K562 (cell line): Measurements from ENCODE around the gene PYY. TPM values are rescaled to one million over a fixed set of nuclear protein-coding genes. Genes with fewer than 3 reads are reported as not detected.

Source experiments
- ATAC-seq: fragments of 200-7000 bp; cut with Tn5 transposase; 3 replicates; pipeline ENCODE4 v1.9.1; 2020; ENCODE audit warnings: moderate library complexity
- BruUV-seq: library from RNA; stranded (reverse); fragments of 400-500 nt; replicated peaks from 2 replicates; lab custom pipeline; 2021; lab: Mats Ljungman, UMichigan
- CTCF ChIA-PET: fragments of 300-600 bp; formaldehyde crosslinking; extraction: SDS; loops from one replicate; lab custom pipeline; 2021; ENCODE audit warnings: low intra/inter-chr PET ratio; lab: Yijun Ruan, JAX
- POLR2A ChIA-PET: fragments of 300-600, 350-650 bp; sonication (Branson Sonifier 250); formaldehyde crosslinking; extraction: SDS; loops from one replicate; lab custom pipeline; 2021; ENCODE audit warnings: antibody characterized with exemption, inconsistent platforms; lab: Yijun Ruan, JAX
- DNase-seq, 4 experiments: peaks; one replicate each; pipeline versions ENCODE4 v3.0.0 to v3.0.0-alpha.2; 2011 to 2018; ENCODE audit warnings: low spot score in 3 of 4, mixed read lengths in 3 of 4; ENCODE audit errors: extremely low read depth in 1 of 4
- FAIRE-seq: peaks from 2 replicates; lab custom pipeline; 2011; peaks lifted over from hg19 to GRCh38; lab: Jason Lieb, UNC
- H2AFZ ChIP-seq: 2 replicates; pipeline ENCODE4 v1.6.0; 2011; ENCODE audit warnings: low read depth, low read length, control low read depth, inconsistent platforms
- H3K27ac ChIP-seq: fragments of 200-600 bp; 3 replicates; pipeline ENCODE4 v1.8.0; 2011; ENCODE audit warnings: low read depth, mild to moderate bottlenecking, control low read depth, inconsistent platforms, low read length, moderate library complexity, mixed read lengths; ENCODE audit errors: extremely low read depth
- H3K27me3 ChIP-seq, 2 experiments: fragments of 300-600 bp in 1 of 2; 2 replicates in 1 of 2; 3 replicates in 1 of 2; pipeline versions ENCODE4 v1.6.0 to v1.8.0; 2011; ENCODE audit warnings: inconsistent platforms in 2 of 2, low read length in 2 of 2, mild to moderate bottlenecking in 1 of 2, mixed read lengths in 1 of 2, moderate library complexity in 1 of 2; ENCODE audit not compliant: control insufficient read depth in 2 of 2, insufficient read depth in 2 of 2
- H3K36me3 ChIP-seq: fragments of 300-600 bp; 3 replicates; pipeline ENCODE4 v1.8.0; 2011; ENCODE audit warnings: mild to moderate bottlenecking, low read length, inconsistent platforms; ENCODE audit not compliant: control insufficient read depth, insufficient read depth
- H3K4me1 ChIP-seq, 2 experiments: fragments of 200-600 bp in 1 of 2; replicated peaks in 1 of 2; 2 replicates in 1 of 2; 3 replicates in 1 of 2; pipeline versions ENCODE4 v1.5.1 to v1.8.0; 2011; ENCODE audit warnings: inconsistent platforms in 2 of 2, low read length in 2 of 2, mild to moderate bottlenecking in 1 of 2, mixed read lengths in 1 of 2, moderate library complexity in 1 of 2; ENCODE audit not compliant: control insufficient read depth in 2 of 2, insufficient read depth in 2 of 2
- H3K4me2 ChIP-seq: 2 replicates; pipeline ENCODE4 v1.6.1; 2011; ENCODE audit warnings: low read length, control low read depth, inconsistent platforms, mixed read lengths; ENCODE audit not compliant: insufficient read depth
- H3K4me3 ChIP-seq: fragments of 200-600 bp; sonication (generic), shearing (Covaris generic); 2 replicates; pipeline ENCODE4 v1.5.1; 2016; ENCODE audit warnings: control low read depth, inconsistent platforms
- H3K79me2 ChIP-seq: fragments of 200-600 bp; 3 replicates; pipeline ENCODE4 v1.8.0; 2011; ENCODE audit warnings: low read length, inconsistent platforms; ENCODE audit not compliant: control insufficient read depth, insufficient read depth
- H3K9ac ChIP-seq, 2 experiments: 2 replicates each; pipeline versions ENCODE4 v1.6.0 to v1.6.1; 2011; ENCODE audit warnings: low read depth in 2 of 2, low read length in 2 of 2, control low read depth in 1 of 2, inconsistent platforms in 1 of 2, mild to moderate bottlenecking in 1 of 2, mixed read lengths in 1 of 2; ENCODE audit not compliant: insufficient read depth in 1 of 2
- H3K9me1 ChIP-seq: one replicate; pipeline ENCODE4 v1.6.0; 2011; ENCODE audit warnings: inconsistent platforms, mild to moderate bottlenecking, low read length, moderate library complexity; ENCODE audit not compliant: control insufficient read depth, insufficient read depth
- H3K9me3 ChIP-seq: replicated peaks from 2 replicates; pipeline ENCODE4 v1.5.1; 2011; ENCODE audit warnings: low read depth, low read length, inconsistent platforms; ENCODE audit not compliant: control insufficient read depth, insufficient read depth
- H4K20me1 ChIP-seq: replicated peaks from 2 replicates; pipeline ENCODE4 v1.6.1; 2011; ENCODE audit warnings: low read length, inconsistent platforms, mixed read lengths; ENCODE audit not compliant: control insufficient read depth, insufficient read depth
- CEBPB ChIP-seq: fragments of 450-650 bp; IDR thresholded peaks from 2 replicates; pipeline ENCODE4 v1.6.1; 2016; ENCODE audit warnings: missing genetic modification characterization, missing compliant biosample characterization
- PRDM10 ChIP-seq: fragments of 450-650 bp; IDR thresholded peaks from 2 replicates; pipeline ENCODE4 v1.6.1; 2018; ENCODE audit not compliant: partially characterized antibody
- TOE1 ChIP-seq, 2 experiments: fragments of 450-650 bp in 1 of 2; sonication (generic) in 1 of 2; formaldehyde crosslinking in 1 of 2; IDR thresholded peaks; 2 replicates each; pipeline versions ENCODE4 v1.7.1 to v1.8.0; 2016 to 2022; ENCODE audit warnings: borderline replicate concordance in 2 of 2, mild to moderate bottlenecking in 2 of 2, antibody characterized with exemption in 1 of 2, inconsistent platforms in 1 of 2, low read depth in 1 of 2, missing genetic modification reagents in 1 of 2, moderate library complexity in 1 of 2
- ZC3H11A ChIP-seq: IDR thresholded peaks from 2 replicates; pipeline ENCODE4 v1.6.1; 2012; ENCODE audit warnings: low read depth, low read length, improper control_type of control experiment
- WGBS: fragments of 100-300 bp; shearing (Covaris generic); methylation state at CpG from one replicate; pipeline ENCODE4 v1.1.6; 2016; ENCODE audit warnings: low coverage, mixed read lengths; ENCODE audit not compliant: insufficient coverage; ENCODE audit errors: missing lambda C conversion rate; 5-methylcytosine and 5-hydroxymethylcytosine counted together
- in situ Hi-C: fragments of 300-500 bp; cut with MboI; formaldehyde crosslinking; loops from 4 replicates; pipeline ENCODE4 v1.15.0; 2018; ENCODE audit warnings: inconsistent platforms, mixed read lengths
- intact Hi-C: fragments of 100-400 bp; cut with micrococcal nuclease; formaldehyde crosslinking; loops from 2 replicates; pipeline ENCODE4 v1.14.2; 2022
- polyA plus RNA-seq, 8 experiments: library from polyadenylated mRNA; depleted of rRNA in 4 of 8; stranded (reverse) in 5 of 8; unstranded in 3 of 8; fragments of >200 nt; fragmentation: Nextera tagmentation in 2 of 8; fragmentation: Illumina TruSeq in 1 of 8; extraction: Ambion mirVana in 2 of 8; extraction: Trizol in 1 of 8; gene quantifications; 2 replicates each; pipeline versions ENCODE4 v1.2.1 to v1.2.3, GENCODE V29; 2011 to 2014; ENCODE audit warnings: inconsistent platforms in 1 of 8, missing spikeins in 1 of 8
- total RNA-seq, 7 experiments: library from RNA; depleted of rRNA in 6 of 7; stranded (reverse); fragments of >200 nt in 6 of 7; fragmentation: Illumina TruSeq in 2 of 7; extraction: Trizol in 2 of 7; gene quantifications; 2 replicates each; pipeline versions ENCODE4 v1.2.1 to v1.2.3, GENCODE V29; 2011 to 2021; ENCODE audit warnings: low replicate concordance in 1 of 7
- TF ChIP-seq, protein P1 (sequence below), 2 experiments: IDR thresholded peaks in 1 of 2; conservative IDR thresholded peaks in 1 of 2; 2 replicates each; pipeline ENCODE4 v1.6.1; 2016; ENCODE audit warnings: low read depth in 2 of 2, mild to moderate bottlenecking in 1 of 2, missing compliant biosample characterization in 1 of 2, missing genetic modification characterization in 1 of 2, moderate library complexity in 1 of 2

PYY gene
- total and polyA plus RNA-seq, 9 of the 15 experiments (the other 6 are each of a cell fraction or from before 2014, with no cell fraction given), result not detected

DNA sequence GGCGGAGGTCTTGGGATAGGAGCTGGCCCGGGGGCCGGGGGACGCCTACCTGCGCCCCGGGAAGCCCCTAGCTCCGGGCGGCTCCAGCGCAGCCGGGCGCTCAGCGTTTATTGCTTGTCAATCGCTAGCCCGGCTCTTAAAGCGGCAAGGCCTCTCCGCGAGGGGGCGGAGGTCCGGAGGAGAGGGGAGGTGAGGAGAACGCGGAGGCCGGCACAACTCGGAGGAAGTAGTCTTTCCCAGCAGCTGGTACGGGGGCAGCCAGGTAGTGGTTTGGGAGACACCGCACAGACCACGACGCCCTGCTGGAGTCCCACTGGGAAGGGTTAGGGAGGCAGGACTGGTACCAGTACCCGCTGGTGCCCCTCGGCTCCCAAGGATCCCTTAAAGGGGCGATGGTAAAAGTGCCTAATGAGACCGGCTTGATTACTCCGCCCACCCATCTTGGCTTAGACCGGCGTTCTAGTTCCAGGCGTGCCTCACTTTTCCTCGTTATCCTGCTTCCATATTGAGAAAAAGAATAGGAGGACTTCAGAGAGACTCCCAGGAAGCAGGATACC is 46.2 kb downstream of the PYY start, which contains the start of gene MPP2 (continued):
- TF ChIP-seq PRDM10, result peak; percentile 72
- peak; percentile 85; the same call in 1 of the 2 replicates for TF ChIP-seq TOE1 (IDR thresholded peaks at IDR 0.05; ENCODE audit: borderline replicate concordance)
- TF ChIP-seq TOE1 (CRISPR knock-in tag; IDR thresholded peaks at IDR 0.05; ENCODE audit: borderline replicate concordance, low read depth), result no peak
- TF ChIP-seq ZC3H11A, result no peak

GRCh38 chr17:43906951-43907424 is 46.8 kb downstream of the PYY start:
- Histone ChIP-seq H2AFZ (peak overlapping the region; percentile 88; the same call in 1 of the 2 replicates), H3K27me3 (peaks cover 27 to 54% of the 10 kb centered on the region in 2 experiments), H3K9me1 (no peaks in the 10 kb centered on the region), H3K4me2 (peak overlapping the region; percentile 74), H3K4me3 (peak overlapping the region; percentile 8; the same call in 1 of the 2 replicates), H3K4me1 (peaks cover 0 to 23% of the 10 kb centered on the region in 2 experiments; a peak in 3 of 5 replicates), H3K9me3 (no peaks in the 10 kb centered on the region), H3K79me2 (no peaks in the 10 kb centered on the region), H3K9ac (peak overlapping the region in 1 of 2 experiments; percentile 68; a peak in 2 of 4 replicates), H3K36me3 (no peaks in the 10 kb centered on the region), H3K27ac (no peak overlapping the region), H4K20me1 (peaks cover 6% of the 10 kb centered on the region; the same call in 1 of the 2 replicates)
- ATAC-seq, result no peak
- in situ Hi-C loops, result no loop called here
- intact Hi-C loops, result no loop called here
- TF ChIP-seq CEBPB (peak; percentile 44), ZC3H11A (no peak)
- TF ChIP-seq, protein P1, sequence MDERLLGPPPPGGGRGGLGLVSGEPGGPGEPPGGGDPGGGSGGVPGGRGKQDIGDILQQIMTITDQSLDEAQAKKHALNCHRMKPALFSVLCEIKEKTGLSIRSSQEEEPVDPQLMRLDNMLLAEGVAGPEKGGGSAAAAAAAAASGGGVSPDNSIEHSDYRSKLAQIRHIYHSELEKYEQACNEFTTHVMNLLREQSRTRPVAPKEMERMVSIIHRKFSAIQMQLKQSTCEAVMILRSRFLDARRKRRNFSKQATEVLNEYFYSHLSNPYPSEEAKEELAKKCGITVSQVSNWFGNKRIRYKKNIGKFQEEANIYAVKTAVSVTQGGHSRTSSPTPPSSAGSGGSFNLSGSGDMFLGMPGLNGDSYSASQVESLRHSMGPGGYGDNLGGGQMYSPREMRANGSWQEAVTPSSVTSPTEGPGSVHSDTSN (CRISPR knock-in tag; IDR thresholded peaks at IDR 0.05; ENCODE audit: low read depth), result no peak
- TF ChIP-seq, protein P1 (tag; conservative IDR thresholded peaks at IDR 0.05; ENCODE audit: low read depth), result no peak
- FAIRE-seq, result no peak
- DNase-seq, result peak in 1 of 4 experiments; percentile 23
- no TSS peak for BruUV-seq
- POLR2A ChIA-PET, result interaction anchor here (0.6 kb wide), 2 partner anchors 15 to 240 kb away, joined by 3 read pairs; no protein-coding TSS in a partner anchor
- CTCF ChIA-PET, result no interaction called here
- WGBS, result 11% methylated on average over 25 of the region's 29 CpGs
